ENCODE data around the gene GET4.
A peak's percentile ranks its signal among the peaks of the same experiment; 100 is the strongest.

The GET4 gene, protein sequence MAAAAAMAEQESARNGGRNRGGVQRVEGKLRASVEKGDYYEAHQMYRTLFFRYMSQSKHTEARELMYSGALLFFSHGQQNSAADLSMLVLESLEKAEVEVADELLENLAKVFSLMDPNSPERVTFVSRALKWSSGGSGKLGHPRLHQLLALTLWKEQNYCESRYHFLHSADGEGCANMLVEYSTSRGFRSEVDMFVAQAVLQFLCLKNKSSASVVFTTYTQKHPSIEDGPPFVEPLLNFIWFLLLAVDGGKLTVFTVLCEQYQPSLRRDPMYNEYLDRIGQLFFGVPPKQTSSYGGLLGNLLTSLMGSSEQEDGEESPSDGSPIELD

DNA sequence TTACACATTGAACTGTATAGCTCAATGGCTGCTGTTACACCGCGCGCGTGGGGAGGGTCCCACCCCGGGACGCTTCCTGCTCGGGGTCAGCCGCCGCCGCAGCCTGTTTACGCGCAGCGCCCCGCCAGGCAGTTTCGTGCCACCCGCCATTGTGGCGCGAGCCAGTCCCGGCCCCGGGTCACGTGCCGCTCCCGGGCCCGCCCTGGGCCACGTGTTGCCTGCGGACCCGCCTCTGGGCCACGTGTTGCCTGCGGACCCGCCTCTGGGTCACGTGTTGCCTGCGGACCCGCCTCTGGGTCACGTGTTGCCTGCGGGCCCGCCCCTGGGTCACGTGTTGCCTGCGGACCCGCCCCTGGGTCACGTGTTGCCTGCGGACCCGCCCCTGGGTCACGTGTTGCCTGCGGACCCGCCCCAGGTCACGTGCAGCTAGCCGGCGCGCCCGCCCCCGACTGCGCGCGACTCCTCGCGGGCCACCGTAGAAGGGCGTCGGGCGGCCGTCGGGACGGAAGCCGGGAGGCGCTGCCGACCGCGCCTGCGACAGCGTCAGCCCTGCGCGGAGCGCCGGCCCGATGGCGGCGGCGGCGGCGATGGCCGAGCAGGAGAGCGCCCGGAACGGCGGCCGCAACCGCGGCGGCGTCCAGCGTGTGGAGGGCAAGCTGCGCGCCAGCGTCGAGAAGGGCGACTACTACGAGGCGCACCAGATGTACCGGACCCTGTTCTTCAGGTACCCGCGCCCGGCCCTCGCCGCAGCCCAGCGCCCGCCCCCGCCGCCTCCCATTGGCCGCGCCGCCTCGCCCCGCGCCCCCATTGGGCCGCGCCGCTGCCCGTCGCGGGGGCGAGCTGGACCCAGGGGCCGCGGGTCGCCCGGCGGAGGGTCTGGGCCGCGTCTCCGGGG is at the start of gene GET4:
TSS of gene GET4 (plus strand) at position 478 of the 895 bp plus-strand sequence. CDS start at position 570, 92 bp downstream.
- peaks cover 33% of the 10 kb centered on the region for H3K4me1 Mint-ChIP-seq
- no peaks in the 10 kb centered on the region for H3K27me3 Mint-ChIP-seq
- peak within 1 kb of the TSS; percentile 89 to 98 for H3K4me3 Mint-ChIP-seq
- no peaks in the 10 kb centered on the region for H3K9me3 Mint-ChIP-seq
- peak; percentile 98 to 99 for DNase-seq
- H3K27ac Mint-ChIP-seq: peak within 1 kb of the TSS; percentile 96 to 97
- peak; percentile 87 for ATAC-seq

DNA sequence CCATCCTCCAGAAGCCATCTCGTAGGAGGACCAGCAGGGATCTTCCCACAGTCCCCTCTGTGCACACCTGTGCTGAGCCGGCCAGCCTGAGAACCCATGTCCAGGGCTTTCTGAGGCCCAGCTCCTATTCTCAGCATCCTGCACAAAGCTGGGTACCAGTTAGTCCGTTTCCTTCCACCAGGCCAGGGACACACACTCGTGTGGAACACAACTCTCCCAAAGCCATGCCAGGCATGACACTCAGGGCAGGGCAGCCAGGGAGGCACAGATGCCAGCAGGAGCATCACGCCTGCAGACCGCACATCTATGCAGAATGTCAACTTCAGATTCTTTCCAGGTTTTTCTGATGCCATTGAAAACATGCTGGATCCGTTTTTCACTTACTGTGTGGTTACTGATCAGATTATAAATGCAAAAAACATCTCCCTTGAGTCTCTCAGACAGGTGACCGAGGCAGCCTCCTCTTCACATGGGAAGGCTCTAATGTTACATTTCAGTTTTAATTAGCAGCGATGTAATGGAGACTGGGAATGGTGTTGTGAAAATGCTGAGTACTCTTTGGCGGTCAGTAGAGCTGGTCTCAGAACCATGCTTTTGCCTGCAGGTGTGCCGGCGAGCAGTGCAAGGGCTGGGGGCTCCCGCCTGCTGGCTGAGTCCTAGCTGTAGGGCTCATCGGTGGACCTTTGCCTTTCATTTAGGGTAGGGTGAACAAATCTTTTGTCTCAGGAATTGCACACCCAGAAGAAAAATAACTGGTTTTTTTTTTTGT is 47.4 kb upstream of the GET4 start:
- ATAC-seq (no peak), DNase-seq (no peak)
- Mint-ChIP-seq H3K27ac (peak overlapping the region in 1 of 2 donors; percentile 59), H3K4me3 (no peak overlapping the region), H3K27me3 (no peaks in the 10 kb centered on the region), H3K4me1 (peaks cover 64% of the 10 kb centered on the region), H3K9me3 (no peaks in the 10 kb centered on the region)

DNA sequence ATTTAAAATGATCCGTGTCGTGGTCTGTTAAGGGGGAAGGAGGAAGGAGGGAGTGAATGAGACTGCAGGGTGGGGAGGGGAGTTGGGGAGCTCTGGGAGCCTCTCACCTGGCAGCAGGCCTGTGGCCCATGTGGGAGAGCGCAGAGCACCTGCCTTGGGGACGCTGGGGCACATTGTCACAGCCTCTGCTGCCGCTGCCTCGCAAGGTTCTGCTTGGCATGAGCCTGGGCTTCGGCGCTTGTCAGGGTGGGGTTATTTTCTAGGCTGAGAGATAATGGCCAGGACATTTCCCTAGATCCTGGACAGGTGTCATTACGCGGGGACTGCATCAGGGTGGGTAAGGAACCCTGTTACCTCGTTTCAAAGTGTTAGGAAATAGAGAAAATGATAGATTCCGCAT is 46.3 kb upstream of the GET4 start:
- Mint-ChIP-seq H3K27me3 (no peaks in the 10 kb centered on the region), H3K4me1 (peaks cover 70% of the 10 kb centered on the region), H3K9me3 (no peaks in the 10 kb centered on the region), H3K4me3 (peak overlapping the region in 1 of 2 donors; percentile 92), H3K27ac (peak overlapping the region in 1 of 2 donors; percentile 42)
- ATAC-seq (no peak), DNase-seq (no peak)

DNA sequence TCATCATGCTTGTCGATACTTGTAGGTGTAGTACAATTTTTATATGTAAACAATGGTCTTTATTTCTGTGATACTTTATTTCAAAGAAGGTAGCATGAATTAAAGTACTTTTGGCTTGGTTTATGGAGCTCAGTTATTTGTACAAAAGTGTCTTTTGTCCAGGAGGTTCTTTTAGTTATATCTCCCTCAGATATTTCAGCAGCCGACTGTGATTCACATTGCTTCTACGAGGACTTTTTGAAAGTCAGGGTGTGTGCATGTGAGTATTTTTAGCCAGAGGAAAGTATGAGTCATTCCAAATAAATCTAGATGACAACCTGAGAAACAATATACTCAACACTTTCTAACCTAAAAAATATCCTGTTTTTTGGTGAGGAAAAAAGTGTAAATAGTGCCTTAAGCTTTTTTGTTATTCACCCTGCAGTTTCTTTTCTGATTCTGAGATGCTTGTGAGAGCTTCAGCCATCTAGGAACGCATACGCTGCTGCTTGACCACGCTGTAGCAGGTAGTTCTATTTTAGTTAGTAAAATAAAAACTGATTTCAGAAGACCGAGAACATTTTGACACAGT is 44.7 kb upstream of the GET4 start:
- H3K27ac Mint-ChIP-seq: peak overlapping the region; percentile 99 to 100
- DNase-seq (peak; percentile 11 to 37), ATAC-seq (peak; percentile 76)
- no peaks in the 10 kb centered on the region for H3K9me3 Mint-ChIP-seq
- peak overlapping the region; percentile 86 to 92 for H3K4me3 Mint-ChIP-seq
- peaks cover 77% of the 10 kb centered on the region for H3K4me1 Mint-ChIP-seq
- H3K27me3 Mint-ChIP-seq: no peaks in the 10 kb centered on the region

DNA sequence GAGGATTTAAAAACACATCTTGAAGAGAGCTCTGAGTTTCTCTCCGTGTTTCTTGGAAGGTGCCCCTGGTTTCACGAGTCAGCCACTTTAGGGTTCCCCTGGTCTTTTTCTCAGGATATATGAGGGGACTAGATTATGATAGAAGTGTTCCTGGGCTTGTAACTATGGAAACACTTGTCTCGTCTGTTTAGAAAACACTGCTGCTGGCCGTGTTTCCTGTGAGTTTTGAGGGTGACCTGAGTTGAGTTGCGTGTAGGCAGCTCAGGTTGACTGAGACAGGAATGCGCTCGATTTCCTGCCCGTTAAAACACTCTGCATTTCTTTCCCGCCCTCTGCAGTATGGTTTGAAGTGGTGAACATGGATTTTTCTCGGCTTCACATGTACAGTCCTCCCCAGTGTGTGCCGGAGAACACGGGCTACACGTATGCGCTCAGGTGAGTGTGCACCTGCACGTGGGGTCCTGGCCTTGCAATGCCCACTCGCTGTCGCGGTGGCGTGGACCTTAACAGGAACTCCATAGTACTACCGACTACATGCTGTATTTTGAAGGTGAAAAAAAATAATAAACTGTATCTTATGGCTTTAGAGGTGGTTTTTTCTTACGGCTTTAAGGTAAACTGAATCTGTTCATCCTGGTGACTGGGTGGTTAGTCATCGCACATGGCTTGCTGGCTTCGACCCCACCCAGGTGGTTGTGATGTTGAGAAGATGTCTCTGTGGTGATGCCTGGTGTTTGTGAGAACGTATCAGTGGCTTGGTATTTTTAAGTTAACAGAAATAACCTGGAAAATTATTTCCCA is 44.0 kb upstream of the GET4 start, which contains the start of gene SUN1:
TSS of gene SUN1 (plus strand) at position 310 of the 801 bp plus-strand sequence. CDS start at position 359, 49 bp downstream.
- peak within 1 kb of the TSS; percentile 99 to 100 for H3K27ac Mint-ChIP-seq
- peak within 1 kb of the TSS; percentile 86 to 92 for H3K4me3 Mint-ChIP-seq
- H3K9me3 Mint-ChIP-seq: no peaks in the 10 kb centered on the region
- DNase-seq (peak; percentile 51 to 73), ATAC-seq (peak; percentile 86)
- peaks cover 81% of the 10 kb centered on the region for H3K4me1 Mint-ChIP-seq
- no peaks in the 10 kb centered on the region for H3K27me3 Mint-ChIP-seq

DNA sequence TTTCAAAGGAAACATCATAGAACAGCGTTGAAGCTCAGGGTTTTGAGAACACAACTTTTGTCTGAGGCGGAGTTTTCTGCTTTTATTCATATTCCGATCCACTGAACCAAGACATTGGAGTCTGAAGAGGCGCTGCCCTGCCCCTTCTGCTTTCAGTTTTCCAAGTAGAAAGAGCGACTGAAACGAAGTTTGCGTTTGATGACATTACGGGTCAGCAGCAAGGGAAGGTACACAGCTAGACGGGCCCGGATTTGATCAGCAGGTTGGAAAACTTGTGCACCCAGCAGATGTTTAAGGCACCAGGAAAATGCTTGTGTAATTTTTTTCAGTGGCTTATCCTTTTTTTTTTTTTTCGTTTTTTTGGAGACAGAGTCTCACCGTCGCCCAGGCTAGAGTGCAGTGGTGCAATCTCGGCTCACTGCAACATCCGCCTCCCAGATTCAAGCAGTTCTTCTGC is 43.4 kb upstream of the GET4 start:
- DNase-seq (no peak), ATAC-seq (no peak)
- peaks cover 81% of the 10 kb centered on the region for H3K4me1 Mint-ChIP-seq
- no peaks in the 10 kb centered on the region for H3K9me3 Mint-ChIP-seq
- H3K27ac Mint-ChIP-seq: peak overlapping the region; percentile 99 to 100
- H3K27me3 Mint-ChIP-seq: no peaks in the 10 kb centered on the region
- peak overlapping the region; percentile 86 to 92 for H3K4me3 Mint-ChIP-seq

DNA sequence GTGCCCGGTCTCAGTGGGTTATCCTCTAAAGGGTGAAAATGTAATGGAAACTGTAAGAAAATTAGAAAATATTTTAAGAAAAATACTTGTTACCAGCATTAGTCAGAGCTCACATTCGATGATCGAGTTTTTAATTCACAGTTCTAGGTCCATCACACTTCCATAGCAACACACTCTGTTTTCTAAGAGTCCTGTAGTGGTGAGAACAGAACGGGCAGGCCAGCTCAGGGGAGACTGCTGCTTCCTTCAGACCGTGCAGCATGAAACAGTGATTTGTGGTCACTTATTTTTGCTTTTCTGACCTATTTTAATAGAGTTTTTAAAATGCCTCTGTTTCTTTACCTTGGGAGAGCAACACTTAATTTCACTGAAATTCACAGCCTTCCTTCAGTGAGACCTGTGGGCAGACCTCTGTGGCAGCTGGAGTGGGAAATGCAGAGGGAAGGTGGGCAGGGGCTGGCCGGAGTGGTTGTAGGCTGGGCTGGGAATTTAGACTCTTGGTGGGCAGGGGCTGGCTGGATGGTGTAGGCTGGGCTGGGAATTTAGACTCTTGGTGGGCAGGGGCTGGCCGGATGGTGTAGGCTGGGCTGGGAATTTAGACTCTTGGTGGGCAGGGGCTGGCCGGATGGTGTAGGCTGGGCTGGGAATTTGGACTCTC is 42.6 kb upstream of the GET4 start:
- Mint-ChIP-seq H3K4me3 (peak overlapping the region in 1 of 2 donors; percentile 92), H3K27ac (peak overlapping the region in 1 of 2 donors; percentile 18), H3K27me3 (no peaks in the 10 kb centered on the region), H3K9me3 (no peaks in the 10 kb centered on the region), H3K4me1 (peaks cover 81% of the 10 kb centered on the region)
- ATAC-seq (no peak), DNase-seq (no peak)

DNA sequence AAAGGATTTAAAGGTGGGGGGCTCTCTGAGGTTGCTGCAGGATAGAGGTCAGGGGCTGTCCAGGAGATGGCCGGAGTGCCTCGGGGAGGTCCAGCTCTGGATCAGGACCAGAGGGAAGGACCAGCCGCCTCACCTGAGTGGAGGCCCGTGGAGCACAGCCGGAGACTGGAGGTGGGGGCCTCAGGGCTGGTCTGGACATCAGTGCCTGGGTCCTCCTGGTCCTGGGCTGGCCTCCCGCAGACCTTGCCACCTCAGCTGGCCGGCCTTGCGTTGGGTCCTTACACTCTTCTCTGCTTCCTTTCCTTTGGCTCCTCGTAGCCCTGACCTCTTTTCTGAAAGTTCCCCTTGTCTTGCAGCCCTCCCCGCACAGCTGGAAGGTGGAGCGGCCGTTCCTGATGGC is 42.1 kb upstream of the GET4 start:
- peak overlapping the region in 1 of 2 donors; percentile 60 for H3K27ac Mint-ChIP-seq
- peak overlapping the region in 1 of 2 donors; percentile 25 for H3K4me3 Mint-ChIP-seq
- H3K9me3 Mint-ChIP-seq: no peaks in the 10 kb centered on the region
- peaks cover 77% of the 10 kb centered on the region for H3K4me1 Mint-ChIP-seq
- DNase-seq (no peak), ATAC-seq (no peak)
- no peaks in the 10 kb centered on the region for H3K27me3 Mint-ChIP-seq

DNA sequence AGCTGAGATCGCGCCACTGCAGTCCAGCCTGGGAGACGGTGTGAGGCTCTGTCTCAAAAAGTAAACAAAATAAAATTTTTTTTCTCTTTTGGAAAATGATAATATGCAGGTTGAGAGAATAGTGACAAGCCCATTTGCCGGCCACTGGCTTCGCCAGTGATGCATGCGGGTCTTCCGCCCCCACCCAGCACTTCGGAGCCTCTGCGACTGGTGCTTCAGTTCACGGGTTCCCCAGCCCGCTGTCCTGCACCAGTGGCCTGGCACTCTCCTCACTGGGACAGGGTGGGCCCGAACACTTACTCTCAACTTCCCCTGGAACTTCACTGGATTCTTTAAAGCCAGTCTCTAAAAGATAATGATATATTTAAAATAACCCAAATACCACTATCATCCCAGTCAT is 41.3 kb upstream of the GET4 start:
- no peak overlapping the region for H3K4me3 Mint-ChIP-seq
- no peak for ATAC-seq
- peaks cover 71% of the 10 kb centered on the region for H3K4me1 Mint-ChIP-seq
- no peak for DNase-seq
- H3K27me3 Mint-ChIP-seq: no peaks in the 10 kb centered on the region
- no peaks in the 10 kb centered on the region for H3K9me3 Mint-ChIP-seq
- no peak overlapping the region for H3K27ac Mint-ChIP-seq

DNA sequence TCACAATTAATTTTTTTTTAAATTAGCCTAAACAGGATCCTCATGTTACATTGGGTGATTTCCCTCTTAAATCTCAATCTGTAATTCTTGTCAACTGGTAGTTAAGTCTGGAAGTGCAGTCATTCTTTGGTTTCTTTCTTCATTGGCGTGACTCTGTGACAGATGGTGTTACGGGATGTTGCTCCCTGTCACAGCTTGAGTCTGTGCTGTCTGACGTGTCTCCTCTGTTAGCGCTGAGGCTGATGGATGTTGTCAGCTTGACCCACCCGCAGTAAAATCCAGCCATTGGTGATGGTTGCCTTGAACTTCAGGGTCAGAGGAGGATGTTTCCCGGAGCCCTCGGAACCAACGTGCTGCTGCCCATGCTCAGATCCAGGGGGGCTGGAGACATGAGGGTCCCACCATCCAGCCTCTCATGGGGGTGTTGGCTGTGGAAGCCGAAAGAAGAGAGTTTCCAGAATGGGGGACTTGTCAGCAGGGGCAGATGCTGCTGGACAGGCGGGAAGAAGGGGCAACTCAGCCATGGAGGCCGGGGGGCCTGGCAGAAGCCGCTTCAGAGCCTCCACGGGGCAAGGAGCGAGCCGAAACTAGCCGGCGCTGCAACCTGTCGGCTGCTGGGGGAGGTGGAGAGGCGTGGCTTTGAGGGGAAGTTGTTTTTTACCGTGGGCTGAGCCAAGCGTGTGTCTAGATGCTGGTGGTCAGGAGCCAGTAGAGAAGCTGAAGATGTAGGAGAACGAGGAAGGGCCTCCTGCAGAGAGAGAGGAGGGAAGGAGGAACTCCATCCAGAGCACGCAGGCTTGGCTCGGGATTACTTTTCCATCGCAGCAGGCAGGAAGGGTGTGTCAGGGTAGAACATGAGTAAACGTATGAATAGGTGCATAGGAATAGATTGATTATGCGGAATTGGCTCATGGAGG is 40.6 kb upstream of the GET4 start:
- no peaks in the 10 kb centered on the region for H3K27me3 Mint-ChIP-seq
- H3K27ac Mint-ChIP-seq: peak overlapping the region; percentile 19 to 67
- peaks cover 63% of the 10 kb centered on the region for H3K4me1 Mint-ChIP-seq
- DNase-seq: no peak
- no peak for ATAC-seq
- H3K9me3 Mint-ChIP-seq: no peaks in the 10 kb centered on the region
- peak overlapping the region in 1 of 2 donors; percentile 56 for H3K4me3 Mint-ChIP-seq

DNA sequence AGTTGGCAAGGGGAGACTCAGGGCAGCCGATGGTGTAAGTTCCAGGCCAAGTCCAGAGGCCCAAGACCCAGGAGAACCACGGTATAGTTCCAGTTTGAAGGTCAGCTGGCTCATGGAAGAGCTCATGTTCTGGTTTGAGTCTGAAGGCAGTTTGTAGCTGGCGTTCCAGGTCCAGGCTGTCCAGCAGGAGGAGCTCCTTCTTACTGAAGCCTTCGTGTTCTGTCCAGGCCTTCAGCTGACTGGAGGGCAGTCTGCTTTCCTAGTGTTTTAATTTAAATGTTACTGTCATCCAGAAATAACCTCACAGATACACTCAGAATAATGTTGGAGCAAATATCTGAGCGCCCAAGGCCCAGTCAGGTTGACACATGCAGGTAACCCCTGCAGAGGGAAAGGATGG is 39.9 kb upstream of the GET4 start:
- peak overlapping the region in 1 of 2 donors; percentile 9 for H3K27ac Mint-ChIP-seq
- peaks cover 57% of the 10 kb centered on the region for H3K4me1 Mint-ChIP-seq
- DNase-seq (no peak), ATAC-seq (no peak)
- no peaks in the 10 kb centered on the region for H3K27me3 Mint-ChIP-seq
- H3K4me3 Mint-ChIP-seq: no peak overlapping the region
- no peaks in the 10 kb centered on the region for H3K9me3 Mint-ChIP-seq

DNA sequence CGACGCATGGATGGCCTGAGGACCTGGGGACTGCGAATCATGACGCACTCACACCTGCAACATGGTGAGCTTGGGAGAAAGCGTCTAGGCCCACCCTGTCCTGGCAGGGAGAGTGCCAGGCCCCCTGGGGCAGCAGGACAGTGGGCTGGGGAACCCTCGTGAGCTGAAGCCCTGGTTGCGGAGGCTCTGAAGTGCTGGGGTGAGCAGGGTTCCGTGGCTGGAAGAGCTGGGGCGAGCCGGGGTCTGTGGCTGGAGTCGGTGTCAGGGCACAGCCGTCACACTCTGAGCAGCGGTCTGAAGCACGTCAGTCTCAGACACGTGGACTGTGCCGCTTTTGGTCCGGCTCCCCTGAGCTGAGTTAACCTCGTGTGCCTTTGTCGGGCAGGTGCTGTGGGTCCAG is 39.4 kb upstream of the GET4 start:
- H3K4me3 Mint-ChIP-seq: no peak overlapping the region
- peak overlapping the region in 1 of 2 donors; percentile 66 for H3K27ac Mint-ChIP-seq
- H3K9me3 Mint-ChIP-seq: no peaks in the 10 kb centered on the region
- DNase-seq: no peak
- ATAC-seq: no peak
- peaks cover 51% of the 10 kb centered on the region for H3K4me1 Mint-ChIP-seq
- H3K27me3 Mint-ChIP-seq: no peaks in the 10 kb centered on the region

DNA sequence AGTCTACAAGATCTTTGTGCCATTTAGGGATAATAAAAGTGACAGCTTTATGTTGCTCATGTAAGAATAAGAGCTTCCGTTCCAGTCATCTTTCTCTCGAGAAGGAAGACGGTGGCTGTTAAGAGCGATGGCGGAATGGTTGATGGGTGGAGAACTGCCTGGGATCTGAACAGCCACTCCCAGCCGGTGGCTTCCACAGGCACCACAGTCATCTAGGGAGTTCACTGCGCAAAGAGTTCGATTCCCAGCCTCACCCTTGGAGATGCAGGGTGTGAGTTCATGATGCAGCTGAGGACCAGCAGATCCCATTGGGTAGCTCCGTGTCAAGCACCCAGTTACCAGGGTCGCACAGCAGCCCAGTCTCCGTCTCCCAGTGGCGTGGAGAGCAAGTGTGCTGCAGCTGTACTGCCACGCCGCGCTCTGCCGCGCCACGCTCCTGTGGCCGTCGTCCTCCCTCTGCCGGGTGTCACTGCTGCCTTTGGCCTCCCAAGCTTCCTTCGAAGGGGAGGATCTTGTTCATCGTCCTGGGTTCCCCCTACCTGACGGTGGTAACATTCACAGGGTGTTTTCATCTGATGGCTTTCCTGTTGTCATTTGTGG is 36.3 kb upstream of the GET4 start:
- ATAC-seq (no peak), DNase-seq (no peak)
- Mint-ChIP-seq H3K4me3 (no peak overlapping the region), H3K27me3 (no peaks in the 10 kb centered on the region), H3K27ac (no peak overlapping the region), H3K4me1 (peaks cover 23% of the 10 kb centered on the region), H3K9me3 (no peaks in the 10 kb centered on the region)

Measured in stimulated activated naive CD8-positive, alpha-beta T cell treated with anti-CD3 and anti-CD28 coated beads, Interleukin-15, amount 100 ng/mL, for 72 hours (primary cell).